ENCODE data around the gene CPNE4. TPM values are rescaled to one million over a fixed set of nuclear protein-coding genes. Genes with fewer than 3 reads are reported as not detected.
"Not testable (repeated sequence)": the region's sequence is repeated elsewhere in the genome, so short reads cannot be mapped to it uniquely, and the experiment has no call there.

The CPNE4 gene
- total RNA-seq, 1 experiment from 2014 or later, result 0.48 TPM

DNA sequence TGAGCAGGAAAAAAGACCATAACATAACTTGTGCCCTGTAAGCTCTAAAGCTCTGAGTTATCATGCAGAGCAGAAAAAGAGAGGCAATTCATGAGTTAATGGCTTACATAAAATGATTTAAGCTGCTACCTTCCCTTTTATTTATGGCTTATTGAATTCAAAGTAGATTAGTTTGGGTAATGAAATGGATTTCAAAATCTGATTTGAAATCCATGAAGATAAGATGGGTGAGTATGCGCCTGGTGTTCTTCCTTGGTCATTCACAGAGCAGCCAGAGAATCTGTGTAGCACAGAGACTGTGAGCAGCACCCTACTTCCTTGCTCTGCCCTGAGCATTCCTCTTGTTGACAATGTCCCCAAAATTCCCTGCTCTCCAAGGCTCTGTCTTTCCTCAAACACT, 495.8 kb downstream of the CPNE4 start:
- no peak for DNase-seq (ENCODE audit: low read depth)

- no peak for DNase-seq (ENCODE audit: low read depth)
Measured at GRCh38 chr3:131537531-131537930, 497.3 kb downstream of the CPNE4 start.

- peak; percentile 74 for DNase-seq (ENCODE audit: low read depth)
Measured at GRCh38 chr3:131535596-131535995, 499.2 kb downstream of the CPNE4 start.

- peak; percentile 90 for DNase-seq (ENCODE audit: low read depth)
Measured at GRCh38 chr3:131535131-131535530, 499.7 kb downstream of the CPNE4 start.

DNA sequence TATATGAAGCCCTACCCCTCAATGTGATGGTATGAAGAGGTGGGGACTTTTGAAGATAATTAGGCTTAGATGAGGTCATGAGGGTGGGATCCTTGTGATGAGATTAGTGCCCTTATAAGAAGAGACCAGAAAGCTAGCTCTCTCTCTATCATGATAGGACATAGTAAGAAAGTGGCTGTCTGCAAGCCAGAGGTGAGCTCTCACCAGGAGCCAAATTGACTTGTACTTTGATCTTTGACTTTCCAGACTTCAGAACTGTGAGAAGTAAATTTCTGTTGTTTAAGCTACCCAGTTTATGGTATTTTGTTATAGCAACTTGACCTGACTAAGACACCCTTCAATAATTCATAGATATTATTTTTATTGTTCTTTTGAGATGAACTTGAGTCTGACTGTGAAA, 502.2 kb downstream of the CPNE4 start:
- DNase-seq (ENCODE audit: low read depth), result no peak

DNA sequence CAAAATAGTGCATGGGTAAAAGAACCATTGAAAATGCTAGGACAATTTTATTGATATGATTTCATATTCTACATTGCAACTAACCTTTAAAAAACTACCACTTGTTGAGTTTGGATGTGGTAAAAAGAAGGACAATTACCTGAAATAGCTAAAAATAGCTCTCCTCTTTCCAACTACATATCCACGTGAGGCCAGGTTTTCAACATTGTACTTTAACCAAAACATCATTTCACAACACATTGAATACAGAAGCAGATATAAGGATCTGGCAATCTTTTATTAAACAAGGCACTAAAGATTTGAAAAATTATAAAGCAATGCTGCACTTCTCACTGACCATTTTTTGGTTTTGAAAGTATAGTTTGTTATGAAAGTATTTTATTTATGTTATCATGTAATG, 504.0 kb downstream of the CPNE4 start:
- DNase-seq (ENCODE audit: low read depth), result no peak

DNA sequence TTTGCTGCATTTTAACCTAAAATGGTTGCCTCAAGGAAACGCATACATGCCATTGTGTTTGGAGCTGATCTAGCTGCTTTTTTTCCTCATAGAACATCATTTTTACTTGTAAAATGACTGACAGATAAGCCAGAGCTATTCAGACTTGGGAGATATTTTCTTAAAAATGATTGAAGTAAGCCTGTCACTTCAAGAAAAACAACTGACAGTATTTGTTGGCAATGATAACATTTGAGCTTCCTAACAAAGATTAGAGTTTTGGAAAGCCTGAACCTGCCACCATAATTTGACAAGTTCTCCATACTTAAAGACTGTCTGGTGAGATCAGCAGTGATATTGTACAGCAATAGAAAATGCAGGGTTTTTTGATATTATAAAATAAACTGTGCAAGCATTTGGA, 504.4 kb downstream of the CPNE4 start:
- DNase-seq (ENCODE audit: low read depth), result no peak

DNA sequence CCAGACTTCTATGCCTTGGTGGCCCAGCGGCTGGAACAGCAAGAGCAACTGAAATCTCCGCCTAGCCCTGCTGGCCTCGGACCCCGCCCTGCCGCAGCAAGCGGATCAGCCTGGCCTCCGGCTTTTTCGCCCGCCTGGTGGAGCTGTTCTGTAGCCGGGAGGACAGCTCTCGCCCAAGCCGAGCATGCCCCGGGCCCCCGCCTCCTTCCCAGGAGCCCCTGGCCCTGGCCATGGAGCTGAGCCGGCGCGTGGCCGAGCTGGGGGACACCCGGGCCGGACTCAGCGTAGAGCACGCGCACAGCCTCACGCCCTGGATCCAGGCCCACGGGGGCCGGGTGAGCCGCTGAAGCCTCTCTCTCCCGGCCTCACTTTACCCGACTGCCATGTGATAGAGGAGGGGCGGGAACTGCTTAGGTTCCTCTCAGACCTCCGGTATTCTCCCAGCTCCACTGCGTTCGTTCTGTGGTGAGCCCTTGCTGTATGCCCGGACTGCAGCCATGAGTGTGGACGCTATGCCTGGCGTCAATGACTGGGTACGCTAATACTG, 507.9 kb downstream of the CPNE4 start:
- peak; percentile 68 for DNase-seq (ENCODE audit: low read depth)

GRCh38 chr3:131518680-131519079, 516.1 kb downstream of the CPNE4 start:
- DNase-seq (ENCODE audit: low read depth), result no peak

DNA sequence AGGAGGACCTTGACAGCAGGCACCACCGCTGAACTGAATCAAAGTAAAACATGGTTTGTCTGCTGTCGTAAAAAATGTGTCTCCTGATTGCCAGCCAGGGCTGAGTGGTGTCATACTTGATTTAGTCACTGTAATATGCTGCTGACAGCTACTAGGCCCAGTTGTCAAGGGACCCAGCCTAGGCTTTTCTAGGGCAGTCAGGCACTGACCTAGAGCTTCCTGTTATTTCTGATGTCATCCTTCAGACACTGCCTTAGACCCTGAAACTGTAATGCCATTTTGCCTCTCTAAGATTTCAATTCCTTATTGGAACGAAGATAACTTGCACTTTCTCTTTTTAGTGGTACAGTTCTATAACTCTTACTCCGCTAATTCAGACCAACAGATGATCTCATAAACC, 529.4 kb downstream of the CPNE4 start:
- DNase-seq (ENCODE audit: low read depth), result no peak

- peak; percentile 21 for DNase-seq (ENCODE audit: low read depth)
Measured at GRCh38 chr3:131503320-131503635, 531.5 kb downstream of the CPNE4 start.

DNA sequence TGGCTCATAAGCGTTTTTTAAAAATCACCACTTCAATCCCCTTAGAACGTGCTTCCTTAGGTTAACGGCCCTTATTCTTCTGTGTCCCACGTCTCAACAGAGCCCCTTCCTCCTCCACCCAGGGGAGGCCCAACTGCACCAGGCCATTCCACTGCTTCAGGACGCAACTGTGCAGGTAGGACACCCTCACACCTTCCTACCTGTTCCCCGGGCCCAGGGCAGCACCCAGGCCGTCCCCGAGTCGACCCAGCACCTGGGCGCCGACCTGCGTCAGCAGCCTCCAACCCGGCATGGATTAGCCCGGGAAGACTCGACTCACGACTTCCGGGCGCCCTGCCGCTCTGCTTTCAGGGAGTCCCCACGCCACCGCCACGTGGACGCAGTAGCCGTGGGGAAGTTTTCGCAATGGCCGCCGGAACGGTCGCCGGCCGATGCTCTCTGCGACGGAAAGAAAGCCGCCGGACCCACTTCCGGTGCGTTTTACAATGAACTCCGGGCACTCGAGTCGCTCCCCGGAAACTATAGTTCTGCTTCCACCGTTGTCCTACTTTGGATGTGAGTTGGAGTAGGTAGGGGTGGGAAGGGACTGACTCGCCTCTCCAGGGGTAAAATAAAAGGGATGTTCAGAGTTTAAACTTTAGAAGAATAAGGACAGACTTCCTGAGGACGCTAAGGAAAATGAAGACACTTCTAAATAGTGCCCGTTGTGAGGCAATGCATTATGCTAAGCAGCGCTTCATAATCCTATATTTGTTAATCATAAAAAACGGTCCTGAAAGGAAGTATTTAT, 532.1 kb downstream of the CPNE4 start, which contains the start of gene MRPL3:
MRPL3 (minus strand) TSS at position 442 of the 790 bp plus-strand sequence; CDS start at position 292, 150 bp downstream.
- DNase-seq (ENCODE audit: low read depth), result peak; percentile 89

- no peak for DNase-seq (ENCODE audit: low read depth)
Measured at GRCh38 chr3:131501949-131502348, 532.9 kb downstream of the CPNE4 start.

GRCh38 chr3:131494706-131495105, 540.1 kb downstream of the CPNE4 start:
- no peak for DNase-seq (ENCODE audit: low read depth)

DNA sequence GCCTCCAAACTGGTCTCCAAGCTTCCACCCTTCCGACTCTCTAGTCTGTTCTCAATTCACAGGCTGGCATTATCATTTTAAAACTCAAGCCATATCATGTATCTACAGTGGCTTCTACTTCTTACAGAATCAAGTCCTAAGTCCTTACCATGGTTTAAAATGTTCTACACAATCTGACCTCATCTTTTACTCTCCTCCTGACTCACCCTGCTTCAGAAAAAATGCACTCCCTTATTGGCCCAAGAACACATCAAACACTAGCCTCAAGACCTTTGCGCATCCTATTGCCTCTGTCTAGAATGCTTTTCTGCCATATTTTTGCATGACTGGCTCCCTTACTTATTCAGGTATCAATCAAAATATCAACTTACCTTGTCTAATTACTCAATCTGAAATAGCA, 543.0 kb downstream of the CPNE4 start:
- no peak for DNase-seq (ENCODE audit: low read depth)

DNA sequence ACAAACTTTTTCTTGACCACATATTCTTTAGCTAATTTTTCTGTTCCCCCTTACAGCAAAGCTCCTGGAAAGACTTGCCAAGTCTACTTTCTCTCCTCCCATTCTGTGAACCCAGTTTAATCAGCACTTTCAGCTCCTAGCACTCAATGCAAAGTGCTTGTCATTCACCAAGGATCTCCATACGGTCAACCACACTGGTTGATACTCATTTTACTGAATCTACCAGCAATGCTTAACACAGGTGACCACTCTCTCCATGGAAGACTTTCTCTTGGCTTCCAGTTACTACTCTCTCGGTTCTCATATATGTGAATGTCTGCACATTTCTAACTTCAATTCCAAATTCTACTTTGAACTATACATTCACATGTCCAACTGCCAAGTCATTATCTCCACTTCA, 543.7 kb downstream of the CPNE4 start:
- DNase-seq (ENCODE audit: low read depth), result no peak

GRCh38 chr3:131486545-131486944, 548.3 kb downstream of the CPNE4 start:
- not testable (repeated sequence) for DNase-seq (ENCODE audit: low read depth)

DNA sequence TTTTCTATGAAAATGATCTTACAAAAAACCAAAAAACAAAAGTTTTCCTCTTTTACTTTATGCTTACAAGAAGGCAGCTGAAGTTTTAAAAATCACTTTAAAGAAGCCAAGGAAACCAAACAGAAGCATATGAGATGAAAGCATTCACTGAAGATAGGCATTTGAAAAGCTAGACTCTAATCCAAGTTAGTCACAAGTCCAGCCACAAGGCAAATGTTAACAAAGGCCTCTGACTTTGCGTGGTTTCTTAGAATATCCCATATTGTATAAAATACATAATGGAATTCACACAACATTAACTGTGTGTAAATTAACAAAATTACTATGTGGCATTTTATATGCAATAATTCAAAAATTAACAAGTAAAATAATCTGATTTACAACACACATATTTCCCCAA, 549.7 kb downstream of the CPNE4 start:
- DNase-seq (ENCODE audit: low read depth), result no peak

DNA sequence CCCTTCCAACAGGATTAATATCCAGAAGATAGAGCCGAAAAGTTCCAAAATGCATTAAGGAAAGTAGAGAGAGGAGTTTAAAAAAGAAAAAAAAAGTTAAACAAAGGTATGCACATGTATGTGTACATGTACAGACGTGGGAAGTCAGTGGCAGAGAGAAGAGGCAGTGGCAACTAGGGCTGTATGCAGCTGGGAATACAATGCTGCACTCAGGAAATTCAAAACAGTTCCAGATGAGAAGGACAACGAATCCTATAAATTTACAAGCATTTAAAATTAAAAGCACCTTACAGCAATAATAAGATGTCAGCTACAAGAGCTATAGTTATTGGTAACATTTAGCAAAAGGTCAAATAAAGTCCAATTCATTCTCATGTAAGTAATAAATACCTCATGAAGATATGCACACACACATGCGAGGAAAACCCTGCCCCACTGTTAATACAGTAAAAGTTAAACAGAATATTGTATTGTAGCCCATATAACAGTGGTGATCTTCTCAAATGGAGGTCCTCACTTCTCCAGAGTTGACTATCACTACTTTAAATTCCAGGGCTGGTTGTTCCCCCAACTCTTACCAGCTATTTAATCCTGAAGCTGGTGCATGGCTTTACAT, 550.2 kb downstream of the CPNE4 start:
- DNase-seq (ENCODE audit: low read depth), result no peak

Data from RPMI7951 (cell line).